GM19463 (cell line): Measurements from ENCODE around the gene OSBPL6.
"Not testable (repeated sequence)": the region's sequence is repeated elsewhere in the genome, so short reads cannot be mapped to it uniquely, and the experiment has no call there.

Experiments used
- ATAC-seq: cut with Tn5 transposase; IDR thresholded peaks from one replicate; pipeline ENCODE4 v1.9.1; 2021; ENCODE audit warnings: mild to moderate bottlenecking, moderate library complexity; ENCODE audit not compliant: unreplicated experiment

Gene OSBPL6

GRCh38 chr2:178391701-178392100 is 197.4 kb downstream of the OSBPL6 start:
- ATAC-seq: no peak

- ATAC-seq: no peak
Measured at GRCh38 chr2:178392215-178392614, 197.9 kb downstream of the OSBPL6 start.

- ATAC-seq: no peak
Measured at GRCh38 chr2:178394859-178395258, 200.5 kb downstream of the OSBPL6 start.

- ATAC-seq: no peak
Measured at GRCh38 chr2:178395295-178395694, 201.0 kb downstream of the OSBPL6 start.

GRCh38 chr2:178395941-178396570 is 201.7 kb downstream of the OSBPL6 start:
- ATAC-seq: no peak

GRCh38 chr2:178397002-178397605 is 202.8 kb downstream of the OSBPL6 start:
- peak; percentile 94 for ATAC-seq

- ATAC-seq: no peak
Measured at GRCh38 chr2:178401994-178402437, 207.7 kb downstream of the OSBPL6 start.

- peak; percentile 36 for ATAC-seq
Measured at GRCh38 chr2:178403671-178404306, 209.5 kb downstream of the OSBPL6 start.

- peak; percentile 99 for ATAC-seq
Measured at GRCh38 chr2:178404368-178404767, 210.1 kb downstream of the OSBPL6 start.

- no peak for ATAC-seq
Measured at GRCh38 chr2:178409261-178409660, 214.9 kb downstream of the OSBPL6 start.

- no peak for ATAC-seq
Measured at GRCh38 chr2:178412047-178412446, 217.7 kb downstream of the OSBPL6 start.

- ATAC-seq: not testable (repeated sequence)
Measured at GRCh38 chr2:178412453-178412852, 218.1 kb downstream of the OSBPL6 start.

- ATAC-seq: peak; percentile 75
Measured at GRCh38 chr2:178413472-178414265, 219.4 kb downstream of the OSBPL6 start.

GRCh38 chr2:178414266-178415247 is 220.2 kb downstream of the OSBPL6 start:
- ATAC-seq: peak; percentile 74

GRCh38 chr2:178415979-178416378 is 221.7 kb downstream of the OSBPL6 start:
- ATAC-seq: no peak

- no peak for ATAC-seq
Measured at GRCh38 chr2:178417916-178418315, 223.6 kb downstream of the OSBPL6 start.

GRCh38 chr2:178418426-178418825 is 224.1 kb downstream of the OSBPL6 start:
- no peak for ATAC-seq

GRCh38 chr2:178419123-178419522 is 224.8 kb downstream of the OSBPL6 start:
- ATAC-seq: no peak

- no peak for ATAC-seq
Measured at GRCh38 chr2:178420463-178420999, 226.2 kb downstream of the OSBPL6 start.

GRCh38 chr2:178422097-178422496 is 227.8 kb downstream of the OSBPL6 start:
- no peak for ATAC-seq
